ENCODE measurements around the gene GRIA4.

Gene GRIA4

DNA sequence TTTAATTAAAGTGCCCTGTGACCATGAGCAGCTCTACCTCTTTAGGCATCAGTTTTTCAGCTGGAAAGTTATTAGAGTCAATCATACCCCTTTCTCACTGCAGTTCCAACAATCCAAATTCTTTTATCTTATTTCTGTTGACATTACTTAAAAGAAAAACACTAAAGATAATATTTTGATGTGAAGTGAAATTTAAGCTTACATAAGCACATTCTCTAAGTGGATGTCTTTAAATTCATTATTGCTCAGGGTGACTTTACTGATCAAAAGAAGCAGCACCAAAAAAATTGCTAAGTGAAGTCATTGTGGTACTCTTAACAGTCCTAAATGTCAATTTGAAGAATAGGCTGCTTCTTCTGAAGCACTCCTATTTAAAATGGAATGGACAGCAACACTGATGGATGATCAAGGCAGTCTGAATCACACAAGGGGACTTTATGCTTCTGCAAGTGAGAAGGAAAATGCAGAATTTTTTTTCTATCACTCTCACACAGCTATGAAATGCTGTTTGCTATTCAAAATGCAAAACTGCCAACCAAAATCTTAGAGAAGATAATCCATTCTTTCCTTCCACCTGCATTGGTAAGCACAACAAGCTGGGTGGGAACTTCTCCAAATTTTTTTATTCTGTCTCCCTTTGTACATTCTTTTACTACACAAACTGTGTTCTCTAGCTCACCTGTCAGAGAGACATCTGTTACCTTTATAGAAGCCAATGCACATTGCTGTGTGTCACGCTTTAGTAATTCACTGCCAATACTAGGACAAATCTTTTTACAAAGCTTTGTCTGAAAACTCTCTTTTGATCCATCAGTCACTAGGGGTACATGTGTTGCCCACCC lies 179.9 kb downstream of the GRIA4 start:
- DNase-seq (ENCODE audit: low read depth), result no peak

GRCh38 chr11:105790840-105791239 lies 181.0 kb downstream of the GRIA4 start:
- no peak for DNase-seq (ENCODE audit: low read depth)

DNA sequence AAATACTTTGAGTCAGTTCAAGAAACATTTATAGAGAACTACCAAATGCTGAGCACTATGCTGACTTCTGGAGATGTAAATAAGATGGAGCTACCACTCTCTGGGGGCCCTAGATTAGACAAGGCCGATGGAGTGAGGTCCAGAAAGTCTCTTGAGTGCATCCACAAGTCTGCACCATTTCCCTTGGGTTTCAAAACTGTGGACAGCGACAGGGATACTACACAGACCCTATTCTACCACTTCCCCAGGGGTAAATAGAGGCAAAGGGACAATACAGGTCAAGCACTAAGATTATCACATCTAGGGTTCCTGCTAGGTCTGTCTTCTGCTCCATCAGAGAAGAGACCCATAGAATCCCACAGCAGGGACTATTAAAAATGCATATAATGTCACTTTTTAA lies 183.2 kb downstream of the GRIA4 start:
- DNase-seq (ENCODE audit: low read depth), result no peak

GRCh38 chr11:105799263-105799662 lies 189.4 kb downstream of the GRIA4 start:
- DNase-seq (ENCODE audit: low read depth), result no peak

- DNase-seq (ENCODE audit: low read depth), result no peak
Observed at GRCh38 chr11:105799728-105800462, 190.0 kb downstream of the GRIA4 start.

GRCh38 chr11:105802390-105802789 lies 192.5 kb downstream of the GRIA4 start:
- DNase-seq (ENCODE audit: low read depth), result no peak

DNA sequence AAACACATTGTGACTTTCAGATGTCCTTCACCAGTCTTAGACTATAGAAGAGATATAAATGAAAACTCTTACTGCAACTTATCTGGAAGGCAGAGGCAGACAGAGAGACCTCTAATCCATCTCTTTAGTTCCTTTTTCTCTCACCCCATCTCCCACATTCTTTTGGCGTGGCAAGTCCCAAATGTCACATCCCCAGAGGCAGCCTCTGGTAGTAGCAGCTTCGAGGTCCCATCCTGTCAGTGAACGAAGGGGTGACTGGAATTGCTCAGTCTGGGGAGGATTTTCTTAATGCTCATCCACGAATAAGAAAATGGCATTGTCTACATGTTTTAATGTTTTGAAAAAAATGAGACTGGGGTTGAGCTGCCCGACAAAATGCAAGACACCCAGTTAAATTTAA lies 201.4 kb downstream of the GRIA4 start:
- no peak for DNase-seq (ENCODE audit: low read depth)

GRCh38 chr11:105821372-105821771 lies 211.5 kb downstream of the GRIA4 start:
- no peak for DNase-seq (ENCODE audit: low read depth)

- no peak for DNase-seq (ENCODE audit: low read depth)
Observed at GRCh38 chr11:105821781-105822180, 211.9 kb downstream of the GRIA4 start.

GRCh38 chr11:105823495-105824033 lies 213.7 kb downstream of the GRIA4 start:
- DNase-seq (ENCODE audit: low read depth), result no peak

- DNase-seq (ENCODE audit: low read depth), result no peak
Observed at GRCh38 chr11:105824457-105825013, 214.7 kb downstream of the GRIA4 start.

GRCh38 chr11:105825141-105825540 lies 215.3 kb downstream of the GRIA4 start:
- no peak for DNase-seq (ENCODE audit: low read depth)

DNA sequence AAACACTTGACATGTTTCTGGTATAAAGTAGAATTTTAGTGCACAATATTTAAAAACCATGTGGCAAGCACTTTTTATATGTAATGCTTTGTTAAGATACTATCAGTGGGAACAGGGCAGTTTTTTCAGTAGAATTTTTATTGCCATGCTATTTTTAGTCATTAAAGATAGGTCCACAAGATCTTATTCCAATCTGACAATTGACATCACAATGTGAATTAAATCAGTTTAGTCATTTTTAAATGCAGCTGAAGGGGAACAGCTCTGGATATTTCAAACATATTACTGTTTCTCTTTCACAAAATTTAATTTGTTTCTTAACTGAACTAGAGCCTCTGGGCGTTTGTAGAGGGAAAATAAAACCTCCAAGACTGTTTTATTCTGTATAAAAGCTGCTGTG lies 218.0 kb downstream of the GRIA4 start:
- no peak for DNase-seq (ENCODE audit: low read depth)

GRCh38 chr11:105829084-105829483 lies 219.2 kb downstream of the GRIA4 start:
- no peak for DNase-seq (ENCODE audit: low read depth)

GRCh38 chr11:105834461-105834860 lies 224.6 kb downstream of the GRIA4 start:
- no peak for DNase-seq (ENCODE audit: low read depth)

DNA sequence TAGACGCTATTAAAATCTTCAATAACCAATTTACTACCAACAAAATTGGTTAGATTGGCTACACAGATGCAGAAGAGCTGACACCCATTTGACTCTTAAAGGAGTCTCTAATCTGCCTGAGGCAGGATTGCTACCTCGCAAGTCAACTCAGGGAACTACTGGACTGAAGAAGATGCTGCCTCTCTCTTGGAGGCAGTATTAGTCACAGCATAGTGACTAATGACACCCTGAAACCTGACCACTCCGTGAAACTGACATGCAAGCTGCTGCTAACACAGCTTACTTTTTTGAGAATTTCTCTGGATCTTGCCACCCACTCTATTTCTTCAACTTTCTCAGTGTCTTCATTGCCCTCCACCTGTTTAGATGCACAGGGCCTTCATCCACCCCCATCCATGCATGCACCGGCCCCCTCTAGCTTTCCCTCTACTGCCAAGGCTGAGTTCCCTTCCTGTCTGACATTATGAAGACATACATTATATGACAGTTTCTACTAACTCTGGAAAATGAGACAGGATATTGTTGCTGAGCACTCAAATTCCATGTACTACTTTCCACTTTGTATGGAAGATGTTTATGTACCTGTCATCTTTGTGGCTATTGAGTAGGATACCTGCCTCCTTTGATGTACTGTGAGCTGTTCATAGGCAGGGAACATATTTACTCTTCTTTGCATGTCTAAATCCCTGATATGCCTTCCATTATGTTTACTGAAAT lies 229.0 kb downstream of the GRIA4 start:
- DNase-seq (ENCODE audit: low read depth), result no peak

DNA sequence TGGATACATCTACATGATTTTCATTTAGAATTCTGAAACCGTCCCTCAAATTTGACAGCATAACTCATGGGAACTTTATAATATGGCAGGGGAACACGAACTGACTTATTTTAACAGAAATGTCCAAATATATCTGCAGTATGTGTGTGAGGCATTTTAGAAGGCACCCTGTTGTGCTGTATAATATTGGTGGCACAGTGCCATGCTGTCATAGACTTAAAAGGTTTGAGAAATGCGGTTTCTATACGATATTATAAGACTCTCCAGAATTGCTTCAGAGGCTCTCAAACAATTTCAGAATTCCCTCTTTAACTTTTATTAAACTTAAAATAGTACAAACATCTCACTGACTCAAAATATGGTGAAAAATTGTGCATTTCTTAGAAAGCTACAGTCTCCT lies 230.5 kb downstream of the GRIA4 start:
- DNase-seq (ENCODE audit: low read depth), result no peak

DNA sequence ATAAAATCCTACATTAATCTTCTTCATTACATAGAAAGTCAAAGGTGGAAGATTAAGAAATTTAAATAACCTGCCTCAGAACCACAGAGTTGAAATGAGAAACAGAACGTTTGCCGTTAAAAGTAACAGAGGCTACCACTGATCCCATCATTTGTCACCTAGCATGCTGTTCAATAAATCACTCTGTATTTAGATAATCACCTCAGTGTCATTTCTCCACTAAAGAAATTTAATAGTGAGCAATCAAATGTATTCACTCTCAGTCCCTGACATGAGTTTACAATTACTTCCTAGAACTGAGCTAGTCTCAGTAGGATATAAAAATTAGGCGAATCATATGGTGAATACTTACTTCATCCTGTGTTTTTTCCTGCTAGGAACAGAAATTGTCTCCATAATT lies 242.5 kb downstream of the GRIA4 start:
- no peak for DNase-seq (ENCODE audit: low read depth)

DNA sequence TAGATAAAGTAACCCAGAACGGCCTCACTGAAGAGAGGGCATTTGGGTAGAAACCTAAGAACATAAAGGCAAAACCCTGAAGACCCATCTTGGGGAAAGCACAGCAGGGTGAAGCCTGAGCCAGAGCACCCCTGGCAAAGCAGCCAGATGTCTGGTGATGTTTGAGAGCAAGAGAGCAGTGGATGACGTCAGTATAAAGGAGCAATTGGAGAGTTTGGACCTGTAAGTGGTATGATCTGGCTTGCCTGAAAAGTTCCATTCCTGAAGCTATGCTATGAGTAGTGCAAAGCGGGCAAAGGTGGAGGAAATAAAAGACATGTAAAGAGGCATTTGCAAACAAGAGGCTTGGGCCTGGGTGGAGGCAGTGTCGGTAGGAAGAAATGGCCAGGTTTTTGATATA lies 244.4 kb downstream of the GRIA4 start:
- DNase-seq (ENCODE audit: low read depth), result no peak

DNA sequence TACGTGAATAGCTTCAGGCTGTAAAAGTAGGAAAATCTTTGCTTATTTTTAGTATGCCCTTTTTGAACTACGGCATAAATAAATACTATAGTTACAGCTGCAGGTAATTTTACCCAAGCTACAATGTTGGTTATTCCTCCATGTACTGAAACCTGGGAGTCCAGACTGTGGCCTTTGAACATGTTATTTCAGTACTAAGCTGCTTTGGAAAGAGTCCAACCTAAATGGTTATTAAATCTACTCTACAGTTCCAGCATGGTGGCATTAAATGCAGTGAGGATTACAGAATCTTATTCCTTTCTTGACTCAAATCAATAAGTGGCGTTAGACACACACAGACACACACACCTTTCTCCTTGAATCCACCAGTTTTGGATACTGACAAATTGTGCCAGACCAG lies 247.1 kb downstream of the GRIA4 start:
- DNase-seq (ENCODE audit: low read depth), result no peak

- DNase-seq (ENCODE audit: low read depth), result no peak
Observed at GRCh38 chr11:105857728-105858127, 247.9 kb downstream of the GRIA4 start.

DNA sequence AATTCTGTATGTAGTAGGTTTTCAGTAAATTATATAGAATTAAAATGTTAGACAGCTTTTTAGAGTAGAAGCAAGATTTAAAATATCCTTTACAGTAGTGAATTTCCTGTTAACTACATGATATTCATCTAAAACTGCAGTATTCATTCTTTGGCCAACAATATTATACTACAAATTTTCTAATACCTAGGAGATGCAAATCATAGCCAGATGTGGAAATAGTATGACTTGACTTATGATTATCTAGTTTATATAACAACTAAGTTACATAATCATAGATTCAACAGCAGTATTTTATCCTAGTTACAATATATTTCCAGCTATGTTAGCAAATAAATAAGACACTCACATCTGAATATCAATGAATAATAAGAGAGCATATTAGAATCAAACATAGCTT lies 249.0 kb downstream of the GRIA4 start:
- DNase-seq (ENCODE audit: low read depth), result no peak

Measured in T-helper 22 cell (primary cell).